Progenitor cell of endocrine pancreas (in vitro differentiated cells): Measurements from ENCODE around the gene SLC14A1. TPM values are rescaled to one million over a fixed set of nuclear protein-coding genes. Genes with fewer than 3 reads are reported as not detected.

Experiments
- DNase-seq: peaks from one replicate; pipeline ENCODE4 v3.0.0; 2021; ENCODE audit warnings: low spot score; ENCODE audit not compliant: unreplicated experiment
- H3K27ac Mint-ChIP-seq: 2 replicates; pipeline ENCODE4 v1.8.0; 2021; ENCODE audit warnings: mild to moderate bottlenecking, moderate library complexity, mixed read lengths
- H3K27me3 Mint-ChIP-seq: 2 replicates; pipeline ENCODE4 v1.8.0; 2021; ENCODE audit warnings: mixed read lengths
- H3K36me3 Mint-ChIP-seq: 2 replicates; pipeline ENCODE4 v1.8.0; 2022; ENCODE audit warnings: mixed read lengths; ENCODE audit not compliant: insufficient read depth
- H3K4me1 Mint-ChIP-seq: 2 replicates; pipeline ENCODE4 v1.8.0; 2021; ENCODE audit warnings: low read depth, mixed read lengths
- H3K4me3 Mint-ChIP-seq: 2 replicates; pipeline ENCODE4 v1.8.0; 2021; ENCODE audit warnings: low read depth, mild to moderate bottlenecking, moderate library complexity, mixed read lengths
- H3K9me3 Mint-ChIP-seq: 2 replicates; pipeline ENCODE4 v1.8.0; 2021; ENCODE audit warnings: low read depth, mixed read lengths
- CTCF ChIP-seq: fragments of 200-600 bp; sonication (generic); IDR thresholded peaks from one replicate; pipeline ENCODE4 v1.5.0; 2021; ENCODE audit warnings: antibody characterized with exemption, mild to moderate bottlenecking; ENCODE audit not compliant: unreplicated experiment
- total RNA-seq: library from RNA; stranded (reverse); gene quantifications from 2 replicates; pipeline ENCODE4 v1.2.1, GENCODE V29; 2021

SLC14A1 gene
- total RNA-seq, 1 donor from 2014 or later = 0.50 TPM

- no peaks in the 10 kb centered on the region for H3K4me1 Mint-ChIP-seq
- TF ChIP-seq CTCF = no peak
- H3K27me3 Mint-ChIP-seq = peaks cover 51% of the 10 kb centered on the region
- H3K9me3 Mint-ChIP-seq = peaks cover 3% of the 10 kb centered on the region
- H3K4me3 Mint-ChIP-seq = peak overlapping the region; percentile 78
- peak overlapping the region; percentile 80 for H3K27ac Mint-ChIP-seq
- peak; percentile 9 for DNase-seq
- no peaks in the 10 kb centered on the region for H3K36me3 Mint-ChIP-seq
Observed at GRCh38 chr18:45775241-45775676, 51.3 kb downstream of the SLC14A1 start.

- no peak for DNase-seq
- no peaks in the 10 kb centered on the region for H3K36me3 Mint-ChIP-seq
- TF ChIP-seq CTCF = no peak
- H3K9me3 Mint-ChIP-seq = peaks cover 3% of the 10 kb centered on the region
- H3K27ac Mint-ChIP-seq = no peak overlapping the region
- H3K27me3 Mint-ChIP-seq = peaks cover 47% of the 10 kb centered on the region
- H3K4me1 Mint-ChIP-seq = no peaks in the 10 kb centered on the region
- peak overlapping the region; percentile 78 for H3K4me3 Mint-ChIP-seq
Observed at GRCh38 chr18:45775743-45776142, 51.8 kb downstream of the SLC14A1 start.

- H3K36me3 Mint-ChIP-seq = no peaks in the 10 kb centered on the region
- H3K9me3 Mint-ChIP-seq = peaks cover 3% of the 10 kb centered on the region
- H3K27me3 Mint-ChIP-seq = peaks cover 45% of the 10 kb centered on the region
- H3K27ac Mint-ChIP-seq = no peak overlapping the region
- no peak for DNase-seq
- H3K4me3 Mint-ChIP-seq = no peak overlapping the region
- TF ChIP-seq CTCF = no peak
- H3K4me1 Mint-ChIP-seq = no peaks in the 10 kb centered on the region
Observed at GRCh38 chr18:45777393-45777792, 53.4 kb downstream of the SLC14A1 start.

GRCh38 chr18:45780568-45780967 lies 56.6 kb downstream of the SLC14A1 start:
- Mint-ChIP-seq H3K27ac (no peak overlapping the region), H3K36me3 (no peaks in the 10 kb centered on the region), H3K27me3 (peaks cover 26% of the 10 kb centered on the region), H3K4me3 (no peak overlapping the region), H3K9me3 (no peaks in the 10 kb centered on the region), H3K4me1 (peaks cover 2% of the 10 kb centered on the region)
- no peak for DNase-seq
- no peak for TF ChIP-seq CTCF

DNA sequence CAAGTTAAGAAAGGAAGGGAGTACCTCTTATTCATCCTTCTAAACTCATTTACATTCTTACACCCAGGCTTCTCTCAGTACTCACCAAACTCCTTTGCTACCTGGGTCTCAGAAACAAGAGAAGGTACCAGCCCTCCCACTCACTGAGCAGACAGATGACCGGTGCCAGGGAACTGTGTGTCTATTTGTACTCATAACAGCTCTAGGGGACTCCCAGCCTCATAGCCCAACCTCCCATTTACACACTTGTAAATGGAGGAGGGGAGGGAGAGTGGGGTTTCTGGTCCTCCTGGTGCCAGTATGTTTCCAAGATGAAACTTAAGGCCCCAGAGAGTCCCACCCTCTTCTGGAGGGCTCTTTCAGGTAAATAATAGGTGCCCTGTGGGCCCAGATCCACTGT lies 58.7 kb downstream of the SLC14A1 start:
- DNase-seq = no peak
- no peak for TF ChIP-seq CTCF

More for the DNA sequence above, 58.7 kb downstream of the SLC14A1 start:
- no peak overlapping the region for H3K4me3 Mint-ChIP-seq
- H3K27me3 Mint-ChIP-seq = peaks cover 14% of the 10 kb centered on the region
- no peak overlapping the region for H3K27ac Mint-ChIP-seq
- no peaks in the 10 kb centered on the region for H3K9me3 Mint-ChIP-seq
- H3K36me3 Mint-ChIP-seq = no peaks in the 10 kb centered on the region
- peaks cover 2% of the 10 kb centered on the region for H3K4me1 Mint-ChIP-seq
